HG02973 (cell line): ENCODE data around the gene TTLL5.

Experiments used
- ATAC-seq: cut with Tn5 transposase; IDR thresholded peaks from one replicate; pipeline ENCODE4 v1.9.1; 2021; ENCODE audit warnings: moderate library complexity; ENCODE audit not compliant: unreplicated experiment

TTLL5 gene

DNA sequence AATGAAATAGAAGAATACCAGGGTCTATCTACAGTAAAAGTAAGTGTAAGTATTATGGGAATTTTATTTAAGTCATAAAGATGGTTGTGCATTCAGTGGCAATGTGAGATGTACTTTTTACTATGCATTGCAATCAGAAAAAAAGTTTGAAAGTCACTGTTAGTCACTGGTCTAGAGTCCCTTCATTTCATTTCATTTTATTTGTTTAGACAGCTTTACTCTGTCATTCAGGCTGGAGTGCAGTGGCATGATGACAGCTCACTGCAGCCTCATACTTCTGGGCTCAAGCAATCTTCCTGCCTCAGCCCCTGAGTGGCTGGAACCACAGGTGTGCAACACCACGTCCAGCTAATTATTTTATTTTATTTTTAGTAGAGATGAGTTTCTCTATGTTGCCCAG is 278.2 kb downstream of the TTLL5 start:
- ATAC-seq, result no peak

DNA sequence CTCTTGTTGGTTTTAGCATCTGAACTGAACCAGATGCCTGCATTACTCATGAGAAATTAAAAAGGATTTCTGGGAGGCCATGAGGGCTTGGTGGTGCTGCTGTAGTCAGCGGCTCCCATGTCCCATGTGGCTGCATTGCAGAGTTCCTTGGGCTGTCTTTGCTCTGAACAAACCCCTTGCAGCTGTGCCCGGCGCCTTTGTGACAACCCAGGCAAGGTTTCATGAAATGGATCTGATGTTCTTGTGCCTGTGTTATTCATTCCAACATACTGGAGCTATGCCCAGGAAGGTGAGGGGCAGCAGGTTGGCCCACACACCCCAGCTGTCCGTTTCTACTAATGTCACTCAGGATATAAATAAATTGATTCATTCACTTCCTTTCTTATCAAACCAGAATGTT is 280.0 kb downstream of the TTLL5 start:
- no peak for ATAC-seq

DNA sequence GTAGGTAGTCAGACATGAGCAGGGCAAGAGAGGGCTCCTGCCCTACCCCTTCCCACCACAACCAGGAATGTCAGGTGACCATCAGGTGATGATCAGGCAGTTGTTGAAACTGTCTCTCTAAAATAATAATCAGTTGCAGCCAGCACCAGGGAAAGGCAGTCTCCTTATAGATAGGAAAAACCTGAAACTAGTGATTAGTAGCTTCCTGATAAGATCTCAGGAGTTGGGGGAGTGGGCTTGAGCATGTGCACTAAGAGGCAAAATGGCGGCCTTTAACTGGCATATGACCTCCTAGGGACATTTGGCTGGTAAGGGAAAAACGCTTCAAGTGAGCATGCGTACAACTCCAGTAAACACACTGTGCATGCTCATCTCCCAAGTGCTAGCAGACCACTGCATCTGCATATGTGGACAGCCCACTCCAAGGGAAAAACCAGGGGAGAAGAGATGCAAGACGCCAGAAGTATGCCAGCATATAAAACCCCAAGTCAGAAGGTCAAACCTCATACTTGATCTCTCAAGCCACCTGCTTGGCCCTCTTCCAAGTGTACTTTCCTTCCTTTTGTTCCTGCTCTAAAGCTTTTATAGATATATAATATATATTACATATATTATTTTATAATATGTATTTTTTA is 283.7 kb downstream of the TTLL5 start:
- no peak for ATAC-seq

DNA sequence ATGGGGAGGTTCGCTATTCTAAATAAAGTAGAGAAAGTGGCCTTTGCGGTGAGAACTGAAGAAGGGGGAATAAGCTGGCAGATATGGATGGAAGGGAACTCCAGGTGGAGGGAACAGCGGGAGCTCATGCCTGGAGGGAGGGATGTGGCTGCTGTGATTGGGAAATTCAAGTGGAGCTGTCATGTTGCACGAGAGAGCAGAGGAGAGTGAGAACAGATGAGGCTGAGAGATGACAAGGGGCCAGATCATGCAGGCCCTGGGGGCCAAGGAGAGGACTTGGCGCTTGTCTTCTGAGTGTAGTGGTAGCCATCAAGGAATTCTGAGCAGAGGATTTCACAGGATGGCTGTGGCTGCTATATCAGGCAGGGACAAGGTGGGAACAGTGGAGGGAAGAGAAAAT is 285.7 kb downstream of the TTLL5 start:
- ATAC-seq, result no peak

DNA sequence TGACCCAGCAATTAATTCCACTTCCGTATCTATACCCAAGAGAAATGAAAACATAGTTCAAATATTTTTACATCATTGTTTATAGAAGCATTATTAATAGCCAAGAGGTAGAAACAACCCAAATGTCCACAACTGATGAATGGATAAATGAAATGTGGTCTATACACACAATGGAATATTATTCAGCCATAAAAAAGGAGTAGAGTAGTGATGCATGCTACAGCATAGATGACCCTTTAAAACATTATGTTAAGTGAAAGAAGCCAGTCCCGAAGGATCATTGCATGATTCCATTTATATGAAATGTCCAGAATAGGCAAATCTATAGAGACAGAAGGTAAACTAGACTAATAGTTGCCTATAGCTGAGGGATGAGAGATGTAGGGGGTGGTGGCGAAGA is 291.4 kb downstream of the TTLL5 start:
- ATAC-seq, result no peak

DNA sequence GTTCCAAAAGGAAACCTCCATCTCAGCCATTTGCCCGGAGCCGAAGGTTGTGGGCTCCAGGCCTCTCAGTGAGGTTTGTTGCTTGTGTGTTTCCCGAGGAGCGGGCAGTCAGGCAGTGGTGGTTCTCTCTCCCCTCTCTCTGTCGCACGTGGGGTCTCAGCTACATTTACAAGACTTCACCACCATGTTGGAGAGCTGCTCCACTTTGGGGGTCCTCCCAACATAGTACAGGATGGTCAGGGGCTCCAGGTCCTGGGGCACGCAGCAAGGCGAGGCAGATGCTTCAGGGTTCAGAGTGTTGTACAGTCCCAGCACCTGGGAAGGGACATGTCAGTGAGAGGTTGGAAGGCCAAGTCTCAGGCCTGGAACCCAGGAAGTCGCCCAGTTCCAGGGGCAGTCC is 298.0 kb downstream of the TTLL5 start:
- no peak for ATAC-seq

DNA sequence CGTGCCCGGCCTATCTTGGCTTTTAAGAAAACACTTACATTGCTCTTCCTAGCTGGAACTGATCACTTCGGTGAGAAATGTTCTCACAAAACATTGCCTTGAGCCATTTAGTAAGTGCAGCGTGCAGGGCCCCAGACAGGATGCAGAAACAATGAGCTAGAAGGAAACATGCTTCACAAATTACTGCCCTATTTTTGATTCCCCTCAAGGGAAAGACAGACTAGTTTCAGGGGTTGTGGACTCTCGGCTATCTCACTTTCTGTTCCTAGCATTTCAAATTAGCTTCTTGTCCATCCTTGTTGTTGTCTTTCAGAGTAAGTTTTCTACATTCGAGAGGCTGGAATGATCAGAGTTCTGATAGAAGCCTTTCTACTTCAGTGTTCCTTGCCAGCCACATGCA is 299.2 kb downstream of the TTLL5 start:
- no peak for ATAC-seq

DNA sequence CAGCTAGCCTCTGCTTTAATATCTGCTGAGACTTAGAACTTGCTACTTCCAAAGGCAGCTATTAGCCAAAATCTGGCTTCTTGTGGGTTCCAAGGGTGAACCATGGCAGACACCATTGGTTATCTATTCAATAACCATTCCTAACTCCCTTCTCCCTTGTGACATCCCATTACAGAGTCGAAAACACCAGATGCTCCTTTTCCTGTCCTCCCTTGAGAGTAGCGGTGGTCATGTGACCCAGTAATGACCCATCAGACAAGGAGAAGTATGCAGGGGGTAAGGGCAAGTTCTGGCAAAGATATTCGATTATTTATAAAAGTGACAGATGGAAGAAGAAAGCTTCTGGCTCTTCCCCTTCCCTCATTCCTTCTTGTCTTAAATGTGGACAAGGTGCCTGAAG is 300.6 kb downstream of the TTLL5 start:
- ATAC-seq, result no peak

DNA sequence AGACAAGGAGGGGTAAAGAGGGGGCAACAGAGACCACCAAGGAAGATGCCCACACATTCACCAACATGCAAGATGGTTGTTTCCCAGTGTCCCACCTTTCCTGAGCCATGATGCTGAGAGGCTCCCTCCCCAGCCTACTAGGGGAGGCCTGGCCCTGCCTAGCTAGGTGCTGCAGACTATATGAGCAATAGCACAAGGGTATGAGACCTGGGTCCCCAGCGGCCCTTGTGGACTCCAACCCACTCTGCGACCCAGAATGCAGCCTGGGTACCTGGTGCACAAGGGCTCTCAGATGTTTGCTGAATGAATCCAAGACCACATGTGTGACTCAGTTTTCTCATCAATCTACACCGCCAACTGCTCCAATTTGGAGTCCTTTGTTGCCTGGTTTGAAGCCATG is 306.8 kb downstream of the TTLL5 start:
- no peak for ATAC-seq

DNA sequence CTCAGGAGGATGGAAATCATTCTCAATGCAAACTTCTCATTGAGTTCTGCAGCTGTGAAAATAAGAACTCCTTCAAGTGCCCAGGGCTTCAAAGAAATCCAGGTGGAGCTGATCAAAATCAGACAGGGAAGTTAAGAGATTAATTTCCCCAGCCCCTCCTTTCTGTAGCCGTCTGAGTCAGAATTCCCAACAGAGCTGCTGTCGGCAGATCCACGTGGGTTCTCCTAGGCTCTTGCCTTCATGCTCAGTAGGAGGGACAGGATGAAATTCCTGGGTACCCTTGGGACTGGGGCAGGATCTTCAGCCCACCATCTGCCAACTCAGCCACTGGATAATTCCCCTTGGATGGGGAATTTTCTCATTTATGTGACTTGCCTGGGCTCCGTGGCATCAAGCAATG is 307.4 kb downstream of the TTLL5 start:
- ATAC-seq, result no peak

DNA sequence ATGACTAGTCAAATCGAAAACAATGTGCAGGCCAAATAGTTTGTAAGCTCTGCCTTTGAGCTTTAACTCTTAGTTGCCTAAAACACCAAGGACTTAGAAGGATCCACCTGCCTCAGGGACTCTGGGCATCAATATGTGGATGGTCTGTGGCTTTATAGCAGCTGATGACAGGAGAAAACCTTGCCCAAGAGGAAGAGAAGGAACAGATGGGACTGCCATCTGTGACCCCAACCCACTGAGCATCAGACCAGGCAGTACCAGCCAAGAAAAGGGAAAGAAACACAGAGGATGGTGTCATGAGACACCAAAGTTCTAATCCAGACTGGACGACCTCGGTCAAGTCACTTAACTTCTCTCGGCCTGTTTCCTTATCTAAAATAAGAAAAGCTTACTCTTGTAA is 308.1 kb downstream of the TTLL5 start:
- ATAC-seq, result no peak

DNA sequence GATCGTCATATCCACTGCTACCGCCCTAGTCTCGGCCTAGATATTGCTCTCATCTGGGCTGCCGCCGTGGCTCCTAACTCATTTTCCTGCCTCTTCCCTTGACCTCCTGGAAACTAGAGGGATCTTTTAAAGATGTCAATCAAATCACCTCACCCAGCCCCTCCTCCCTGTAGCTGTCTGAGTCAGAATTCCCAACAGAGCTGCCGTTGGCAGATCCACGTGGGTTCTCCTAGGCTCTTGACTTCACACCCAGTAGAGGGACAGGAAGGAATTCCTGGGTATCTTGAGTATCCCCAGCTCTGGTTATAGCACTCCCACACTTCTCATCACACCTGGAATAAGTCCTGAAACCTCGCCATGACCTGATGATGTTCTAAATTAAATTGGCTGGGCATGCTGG is 308.8 kb downstream of the TTLL5 start:
- no peak for ATAC-seq

DNA sequence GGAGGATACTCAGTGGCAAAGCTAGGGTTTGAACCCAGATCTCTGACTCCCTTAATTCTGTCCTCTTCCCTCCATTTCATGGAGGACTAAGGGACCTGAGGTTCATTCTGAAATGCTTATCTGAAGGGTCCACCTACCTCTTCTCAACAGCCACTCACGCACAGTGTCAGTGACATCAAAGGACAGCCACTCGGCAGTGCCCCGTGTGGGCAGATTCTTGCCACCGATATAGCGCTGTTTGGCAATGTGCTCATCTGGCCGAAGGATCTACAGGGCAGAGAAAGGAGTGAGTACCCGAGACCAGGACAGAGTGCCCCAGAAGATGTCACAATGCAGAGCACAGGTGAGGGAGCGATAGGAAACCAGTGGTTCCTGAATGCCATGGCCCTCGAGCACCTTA is 309.9 kb downstream of the TTLL5 start:
- no peak for ATAC-seq

DNA sequence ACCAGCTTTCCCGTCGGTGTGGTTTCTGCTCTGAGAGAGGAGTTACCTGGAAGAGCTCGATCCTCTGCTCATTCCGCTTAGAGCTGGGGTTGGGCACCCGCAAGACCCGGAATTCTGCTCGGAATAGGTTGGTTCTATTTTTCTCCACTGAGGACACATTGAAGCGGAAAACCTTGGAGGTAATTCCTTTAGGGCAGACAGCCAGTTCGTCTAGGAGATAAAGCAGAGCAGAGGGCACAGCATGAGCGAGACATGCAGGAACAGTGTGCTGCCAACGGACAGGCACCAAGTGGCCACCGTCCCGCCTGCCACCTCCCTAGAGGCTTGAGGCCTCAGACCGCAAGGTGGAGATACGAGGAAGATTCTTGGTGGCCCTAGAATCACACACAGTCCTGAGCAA is 310.5 kb downstream of the TTLL5 start:
- no peak for ATAC-seq

DNA sequence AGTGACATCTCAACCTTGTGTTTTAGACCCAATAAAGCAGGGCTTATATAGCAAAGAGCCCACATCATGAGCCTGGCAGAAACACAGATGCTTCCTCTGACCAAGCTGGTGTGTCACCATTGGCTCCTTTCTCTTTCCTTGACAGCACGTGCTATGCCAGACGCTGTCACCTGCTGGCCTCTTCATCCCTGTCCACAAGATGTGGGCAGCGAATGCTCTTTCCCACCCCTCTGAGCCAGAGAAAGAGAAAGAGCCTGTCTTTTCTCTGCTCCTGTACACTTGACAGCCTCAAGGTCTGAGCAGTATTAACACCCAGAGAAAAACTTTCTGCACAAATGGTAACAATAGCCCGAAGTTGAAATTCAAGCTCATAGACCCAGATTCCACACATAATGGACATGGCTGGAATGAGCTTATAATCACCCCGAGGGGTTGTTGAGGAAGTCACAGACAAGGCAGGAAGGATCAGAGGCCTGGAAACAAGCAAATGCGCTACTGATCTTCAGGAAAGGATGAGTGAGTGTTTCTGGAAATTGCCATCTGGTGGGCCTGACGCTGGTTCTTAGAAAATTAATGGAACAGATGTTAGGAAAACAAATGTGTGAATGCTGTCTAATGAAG is 311.9 kb downstream of the TTLL5 start:
- no peak for ATAC-seq

DNA sequence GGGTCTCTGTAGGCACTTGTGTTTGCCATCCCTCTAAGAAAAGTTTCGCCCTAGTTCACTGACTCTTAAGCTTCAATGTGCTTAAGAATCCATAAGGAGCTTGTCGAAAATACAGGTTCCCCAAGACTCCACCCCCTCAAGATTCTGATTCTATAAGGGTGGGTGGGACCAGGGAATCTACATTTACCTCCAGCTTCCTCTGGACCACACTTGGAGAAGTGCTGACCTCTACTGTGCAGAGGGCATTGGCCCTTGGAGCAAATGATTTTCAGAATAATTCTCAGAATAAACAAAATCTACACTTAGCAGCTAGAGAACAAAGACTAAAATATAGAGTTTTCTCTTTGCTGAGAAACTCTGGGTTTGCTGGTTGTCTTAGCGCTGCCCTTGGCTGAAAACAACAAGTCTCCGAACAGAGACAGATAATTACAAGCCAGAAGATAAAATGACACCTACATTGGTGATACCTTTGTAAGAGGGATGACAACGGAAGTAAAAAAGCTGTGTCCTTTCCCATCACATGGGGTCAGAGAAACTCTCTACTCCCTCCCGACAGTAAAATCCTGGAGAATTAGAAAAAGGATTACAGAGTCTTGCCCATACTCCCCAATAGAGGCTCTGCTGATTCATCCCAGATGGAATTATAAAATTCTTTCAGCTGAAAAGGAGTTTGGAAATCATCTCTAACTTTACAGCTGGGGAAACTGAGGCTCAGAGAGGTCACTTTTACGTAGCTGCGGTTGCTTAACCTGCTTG is 316.0 kb downstream of the TTLL5 start:
- ATAC-seq, result no peak

DNA sequence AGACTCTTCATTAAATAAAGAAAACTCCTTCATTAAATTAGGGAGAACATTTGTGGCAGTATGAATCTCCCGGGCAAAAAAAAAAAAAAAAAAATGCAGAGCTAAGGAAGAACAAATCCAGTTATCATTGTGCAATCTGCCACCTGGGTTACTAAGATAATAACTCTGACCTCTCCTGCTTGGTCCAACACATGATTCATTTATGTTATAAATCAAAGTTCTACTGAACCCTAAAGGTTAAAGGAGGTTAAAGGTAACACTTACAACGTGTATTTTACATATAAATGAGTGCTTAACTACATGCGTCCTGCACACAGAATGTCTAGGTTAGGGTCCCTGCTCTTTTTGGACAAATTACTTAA is 316.5 kb downstream of the TTLL5 start:
- no peak for ATAC-seq

DNA sequence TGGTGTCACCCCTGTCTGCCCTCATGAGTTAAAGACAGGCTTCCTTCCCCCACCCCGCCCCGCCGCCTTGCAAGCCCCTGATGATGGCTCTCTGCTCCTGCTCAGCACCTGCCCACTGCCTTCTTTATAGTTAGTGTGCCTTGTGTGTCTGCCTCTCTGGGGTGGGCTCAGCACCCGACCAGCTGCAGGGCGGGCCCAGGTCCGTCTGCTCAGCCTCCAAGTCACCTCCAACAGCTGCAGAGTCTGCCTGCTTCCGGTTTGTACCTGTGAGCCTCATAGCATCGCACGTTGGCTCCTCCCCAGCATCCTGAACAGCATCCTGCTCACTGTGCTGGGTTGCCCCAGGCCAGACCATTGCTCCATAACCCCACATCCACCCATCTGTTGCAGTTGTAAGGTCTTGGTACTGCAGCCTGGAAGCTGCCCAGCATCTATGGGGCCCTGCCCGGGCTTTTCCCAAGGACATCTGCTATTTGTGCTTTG is 317.2 kb downstream of the TTLL5 start:
- ATAC-seq, result no peak

DNA sequence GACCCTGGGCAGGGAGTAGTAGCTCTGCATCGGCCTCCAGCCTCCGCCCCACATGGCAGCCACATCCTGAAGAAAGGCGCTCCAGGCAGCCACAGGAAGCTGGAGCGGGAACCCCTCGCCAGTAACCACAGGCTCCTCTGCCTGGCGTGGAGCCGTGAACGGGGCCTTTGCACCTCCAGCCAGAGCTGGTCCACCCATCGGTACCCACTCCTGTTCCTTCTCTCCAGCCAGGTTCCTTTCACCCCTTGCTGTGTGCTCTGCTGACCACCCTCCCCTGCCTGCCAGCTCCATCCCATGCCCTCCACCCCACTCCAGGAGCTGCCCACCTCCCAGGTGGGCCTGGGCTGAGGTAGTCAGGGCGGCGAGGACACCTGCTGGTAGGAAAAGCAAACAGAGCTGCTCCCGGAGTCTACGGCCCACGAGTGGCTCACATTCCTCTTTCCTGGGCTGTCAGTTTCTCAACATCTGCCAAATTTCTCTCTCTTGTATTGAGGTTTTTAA is 318.1 kb downstream of the TTLL5 start:
- no peak for ATAC-seq

DNA sequence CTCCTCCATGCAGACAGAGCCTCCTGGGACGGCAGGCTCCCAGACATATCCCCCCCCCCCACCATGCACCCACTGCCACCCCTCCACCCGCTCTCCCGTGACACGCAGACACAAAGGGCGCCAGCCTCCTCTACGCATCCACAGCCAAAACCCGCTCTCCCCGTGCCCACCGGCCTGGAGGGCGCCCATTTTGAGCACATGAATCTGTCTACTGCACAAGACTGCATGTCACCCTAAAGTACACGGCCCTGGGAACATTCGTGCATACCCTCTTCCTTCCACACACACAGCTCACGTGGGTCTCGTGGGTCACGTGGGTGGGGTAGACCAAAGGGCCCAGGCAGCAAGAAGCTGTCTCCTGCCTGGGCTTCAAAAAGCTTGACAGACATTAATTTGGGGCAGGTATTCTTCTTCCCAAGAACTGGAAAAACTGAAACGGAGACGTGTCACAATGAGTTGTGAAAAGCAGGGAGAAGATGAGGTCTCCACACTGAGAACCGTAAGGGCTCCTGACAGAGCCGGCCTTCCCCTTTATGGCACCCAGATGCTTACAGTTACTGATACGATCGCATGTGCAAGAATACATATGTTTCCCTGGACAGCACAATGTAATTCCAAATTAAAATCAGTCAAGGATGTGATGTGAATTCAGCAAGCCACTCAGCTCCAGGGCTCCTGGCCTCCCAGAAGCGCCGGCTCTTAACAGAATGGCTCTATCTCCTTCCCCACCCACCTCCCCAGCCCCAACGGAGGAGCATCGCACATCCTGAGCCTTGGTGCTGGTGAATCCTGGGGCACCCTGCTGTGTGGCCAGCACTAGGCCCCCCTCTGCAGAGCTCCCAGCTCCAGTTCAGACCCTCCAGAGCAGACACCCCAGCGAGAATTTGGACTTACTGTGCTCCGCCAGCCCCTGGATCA is 318.9 kb downstream of the TTLL5 start:
- ATAC-seq, result no peak

DNA sequence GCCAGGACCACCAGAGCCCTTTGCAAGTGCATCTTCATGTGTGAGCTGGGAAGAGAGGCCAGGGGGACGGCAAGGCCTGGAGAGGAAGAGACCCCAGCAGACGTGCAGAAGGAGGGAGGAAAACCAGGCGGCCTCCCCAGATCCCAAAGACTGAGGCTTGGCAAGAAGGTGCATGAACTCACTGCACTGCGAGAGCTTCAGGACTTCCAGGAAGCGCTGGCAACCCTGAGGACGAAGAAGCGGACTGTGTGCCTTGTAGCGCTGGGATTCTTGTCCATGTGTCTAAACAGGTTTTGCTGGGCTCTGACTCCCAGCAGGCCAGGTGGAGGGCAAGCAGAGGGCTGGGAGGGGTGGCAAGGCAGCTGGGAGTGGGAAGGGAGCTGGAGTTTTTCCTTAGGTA is 319.8 kb downstream of the TTLL5 start:
- no peak for ATAC-seq
